GM12872 (cell line): ENCODE measurements around the gene DNAH11.

Experiments
- TF ChIP-seq, protein P1 (sequence below): IDR thresholded peaks from 3 replicates; pipeline ENCODE4 v1.5.1; 2011; ENCODE audit warnings: low read depth, mild to moderate bottlenecking, low read length, moderate library complexity; ENCODE audit not compliant: insufficient read depth

The DNAH11 gene

DNA sequence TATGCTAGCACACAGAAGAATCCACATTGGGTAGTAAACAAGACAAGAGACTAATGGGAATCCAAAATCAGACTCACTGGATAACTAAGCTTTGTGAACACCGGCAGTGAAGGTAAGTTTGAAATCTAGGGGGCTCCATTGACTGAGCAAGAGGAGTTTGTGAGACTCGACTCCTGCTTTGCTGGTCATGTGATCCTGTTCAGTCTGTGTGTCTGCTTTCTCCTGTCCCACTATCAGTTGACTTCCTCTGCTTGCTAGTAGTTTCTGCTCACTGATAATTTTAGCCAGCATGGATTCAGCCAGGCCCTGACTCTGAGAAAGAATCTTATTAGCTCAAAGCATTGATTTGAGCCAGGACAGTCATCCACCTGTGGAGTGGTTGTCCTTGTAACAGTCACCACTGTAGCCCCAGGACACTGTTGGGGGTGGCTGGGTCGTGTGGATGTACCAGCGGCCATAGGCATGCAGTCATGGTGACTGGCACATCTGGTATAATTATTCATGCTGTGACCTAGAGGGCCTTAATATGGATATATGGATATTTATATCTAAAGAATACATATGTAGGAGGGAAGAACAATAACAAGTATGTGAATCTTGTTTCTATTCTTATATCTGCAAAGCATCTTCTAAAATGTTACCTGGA is 44.4 kb downstream of the DNAH11 start:
- TF ChIP-seq, protein P1, sequence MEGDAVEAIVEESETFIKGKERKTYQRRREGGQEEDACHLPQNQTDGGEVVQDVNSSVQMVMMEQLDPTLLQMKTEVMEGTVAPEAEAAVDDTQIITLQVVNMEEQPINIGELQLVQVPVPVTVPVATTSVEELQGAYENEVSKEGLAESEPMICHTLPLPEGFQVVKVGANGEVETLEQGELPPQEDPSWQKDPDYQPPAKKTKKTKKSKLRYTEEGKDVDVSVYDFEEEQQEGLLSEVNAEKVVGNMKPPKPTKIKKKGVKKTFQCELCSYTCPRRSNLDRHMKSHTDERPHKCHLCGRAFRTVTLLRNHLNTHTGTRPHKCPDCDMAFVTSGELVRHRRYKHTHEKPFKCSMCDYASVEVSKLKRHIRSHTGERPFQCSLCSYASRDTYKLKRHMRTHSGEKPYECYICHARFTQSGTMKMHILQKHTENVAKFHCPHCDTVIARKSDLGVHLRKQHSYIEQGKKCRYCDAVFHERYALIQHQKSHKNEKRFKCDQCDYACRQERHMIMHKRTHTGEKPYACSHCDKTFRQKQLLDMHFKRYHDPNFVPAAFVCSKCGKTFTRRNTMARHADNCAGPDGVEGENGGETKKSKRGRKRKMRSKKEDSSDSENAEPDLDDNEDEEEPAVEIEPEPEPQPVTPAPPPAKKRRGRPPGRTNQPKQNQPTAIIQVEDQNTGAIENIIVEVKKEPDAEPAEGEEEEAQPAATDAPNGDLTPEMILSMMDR, result no peak

DNA sequence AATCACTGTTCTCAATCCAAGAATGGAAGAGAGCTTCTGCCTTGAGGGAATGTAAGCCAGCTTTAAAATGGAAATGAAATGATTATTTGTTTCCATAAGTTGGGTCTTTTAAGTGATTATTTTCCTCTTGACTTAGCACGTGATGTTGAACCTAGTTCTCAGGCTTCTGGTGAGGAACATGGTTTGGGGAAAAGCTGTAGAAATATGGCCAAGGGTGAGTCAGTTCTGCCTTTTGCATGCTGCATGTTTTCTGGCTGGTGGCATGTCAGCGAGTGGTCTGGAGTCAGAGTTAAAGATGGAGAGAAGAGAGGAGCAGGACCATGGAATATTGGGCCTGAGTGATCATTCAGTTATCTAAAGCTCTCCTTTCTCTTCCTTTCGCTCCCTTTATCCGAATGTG is 54.0 kb downstream of the DNAH11 start:
- TF ChIP-seq, protein P1, result no peak

DNA sequence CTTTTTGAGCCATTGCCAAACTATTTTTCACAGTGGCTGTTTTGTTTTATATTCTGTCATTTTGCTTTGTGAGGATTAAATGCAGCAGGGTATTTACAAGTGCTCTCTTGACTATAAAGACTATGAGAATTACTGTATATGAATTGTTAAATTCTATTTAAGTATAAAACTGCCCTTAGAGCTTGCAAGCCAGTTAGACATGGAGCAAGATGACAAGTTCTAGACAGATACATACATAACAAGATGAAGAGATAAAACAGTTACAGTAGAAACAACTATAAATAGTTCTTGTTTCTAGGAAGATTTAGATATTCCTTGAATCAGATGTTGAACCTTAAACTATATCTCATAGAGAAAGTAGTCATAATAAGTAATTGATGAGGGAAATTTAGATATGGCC is 60.6 kb downstream of the DNAH11 start:
- TF ChIP-seq, protein P1, result no peak

DNA sequence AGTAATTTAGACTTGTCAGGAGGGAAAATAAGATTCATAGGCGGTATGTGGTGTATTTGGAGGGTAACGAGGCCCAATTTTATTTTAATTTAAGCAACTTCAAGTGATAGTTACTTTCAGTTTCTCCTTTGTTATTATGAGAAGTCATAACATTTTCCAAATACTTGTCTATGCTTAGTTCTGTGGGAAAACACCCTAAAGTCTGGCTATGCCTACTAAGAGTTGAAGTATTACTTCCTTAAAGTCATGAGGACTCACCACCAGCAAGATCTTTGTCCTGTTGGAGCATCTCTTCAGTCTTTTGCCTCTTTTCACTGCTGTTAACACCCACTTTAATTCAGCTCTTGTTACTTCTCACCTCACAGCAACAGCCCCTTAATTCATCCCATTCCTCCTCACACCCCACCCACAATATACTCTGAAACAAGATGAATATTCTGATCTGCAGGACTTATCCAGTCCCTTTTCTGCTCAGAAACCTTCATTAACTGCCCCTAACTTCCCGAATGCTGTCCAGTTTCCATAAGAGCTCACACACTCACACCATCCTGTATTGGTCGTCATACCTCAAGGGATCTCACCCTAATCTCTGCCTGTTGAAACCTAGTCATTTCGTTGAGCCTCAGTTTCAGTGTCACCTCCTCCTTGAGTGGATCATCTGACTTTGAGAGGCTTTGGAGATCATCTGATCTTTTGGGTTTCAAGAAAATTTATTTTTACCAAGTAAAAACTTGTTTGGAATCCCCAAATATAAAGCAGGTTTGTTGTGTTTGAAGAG is 61.3 kb downstream of the DNAH11 start:
- TF ChIP-seq, protein P1, result no peak

DNA sequence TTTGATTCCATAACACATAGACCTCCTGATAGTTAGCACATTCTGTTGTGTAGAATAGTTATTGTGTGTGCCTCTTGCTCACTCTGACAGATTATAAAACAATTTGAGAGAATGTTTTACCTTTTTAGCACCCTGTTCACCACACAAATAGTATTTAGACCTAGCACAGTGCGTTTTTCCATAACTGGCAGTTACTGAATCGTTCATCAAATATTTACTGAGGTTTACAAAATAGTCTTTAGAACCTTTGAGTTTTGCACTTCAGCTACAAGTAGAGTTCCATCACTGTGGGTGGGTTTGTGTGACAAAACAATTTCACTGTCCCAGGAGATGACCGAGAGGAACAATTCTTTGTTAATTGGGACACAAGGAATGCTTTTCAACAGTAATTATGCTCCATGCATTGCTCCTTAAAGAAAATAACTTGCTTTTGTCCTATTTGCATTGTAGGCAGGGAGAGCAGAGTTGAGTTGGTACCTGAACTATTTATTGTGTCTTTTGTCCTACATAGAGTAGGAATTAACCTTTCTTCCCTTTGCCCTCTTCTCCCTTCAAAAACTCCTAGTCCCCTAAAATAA is 62.3 kb downstream of the DNAH11 start:
- TF ChIP-seq, protein P1, result no peak

DNA sequence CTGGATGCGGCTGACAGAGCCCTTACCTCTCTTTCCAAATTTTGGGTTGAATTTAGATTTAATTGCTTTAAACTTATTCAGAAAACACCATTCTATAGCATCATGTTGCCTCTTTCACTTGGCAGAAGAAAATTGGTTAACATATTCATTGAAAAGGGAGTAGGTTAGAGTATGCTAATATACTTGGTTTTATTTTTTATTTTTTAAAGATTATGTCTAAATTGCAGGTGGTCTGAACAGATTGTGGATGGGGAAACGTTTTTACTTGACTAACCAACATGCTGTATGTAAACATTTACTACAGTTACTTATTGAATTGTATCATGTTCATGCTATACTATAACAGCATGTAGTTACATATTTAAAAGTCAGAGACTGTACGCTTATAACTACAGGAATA is 65.6 kb downstream of the DNAH11 start:
- TF ChIP-seq, protein P1, result no peak

DNA sequence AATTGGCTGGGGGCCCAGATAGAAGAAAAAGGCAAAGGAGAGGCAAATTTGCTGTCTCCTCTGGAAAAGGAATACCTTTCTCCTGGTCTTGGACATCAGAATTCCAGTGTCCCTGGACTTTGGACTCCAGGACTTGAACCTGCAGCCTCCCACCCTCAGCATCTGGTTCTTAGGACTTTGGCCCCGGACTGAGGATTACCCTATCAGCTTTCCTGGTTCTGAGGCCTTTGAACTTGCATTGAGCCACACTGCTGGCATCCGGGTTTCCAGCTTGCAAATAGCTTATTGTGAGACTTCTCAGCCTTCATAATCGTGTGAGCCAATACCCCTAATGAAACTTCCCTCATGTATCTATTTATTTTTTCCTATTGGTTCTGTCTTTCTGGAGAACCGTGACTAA is 68.3 kb downstream of the DNAH11 start:
- TF ChIP-seq, protein P1, result no peak
